HT1080 (cell line): ENCODE measurements around the gene NCOR2. TPM values are rescaled to one million over a fixed set of nuclear protein-coding genes. Genes with fewer than 3 reads are reported as not detected.
A peak's percentile ranks its signal among the peaks of the same experiment; 100 is the strongest.
"Not testable (repeated sequence)": the region's sequence is repeated elsewhere in the genome, so short reads cannot be mapped to it uniquely, and the experiment has no call there.

Source experiments
- DNase-seq: peaks from one replicate; pipeline ENCODE4 v3.0.0-alpha.2; 2015; ENCODE audit warnings: low read depth
- total RNA-seq: library from RNA; depleted of rRNA; stranded (reverse); fragments of >200 nt; shearing (Covaris generic); gene quantifications from 2 replicates; pipeline ENCODE4 v1.2.3, GENCODE V29; 2014

NCOR2 gene
- total RNA-seq, 1 experiment from 2014 or later, result 57.4 TPM

- no peak for DNase-seq
Observed at GRCh38 chr12:124603100-124603541, 35.7 kb upstream of the NCOR2 start.

- DNase-seq, result no peak
Observed at GRCh38 chr12:124601706-124602105, 34.3 kb upstream of the NCOR2 start.

- DNase-seq, result peak; percentile 43
Observed at GRCh38 chr12:124599074-124599999, 31.9 kb upstream of the NCOR2 start.

- DNase-seq, result no peak
Observed at GRCh38 chr12:124597041-124597440, 29.6 kb upstream of the NCOR2 start.

- DNase-seq, result no peak
Observed at GRCh38 chr12:124595444-124595843, 28.0 kb upstream of the NCOR2 start.

- no peak for DNase-seq
Observed at GRCh38 chr12:124594851-124595250, 27.4 kb upstream of the NCOR2 start.

- no peak for DNase-seq
Observed at GRCh38 chr12:124593851-124594401, 26.5 kb upstream of the NCOR2 start.

GRCh38 chr12:124593176-124593575 lies 25.8 kb upstream of the NCOR2 start:
- DNase-seq, result no peak

- DNase-seq, result no peak
Observed at GRCh38 chr12:124592481-124593160, 25.2 kb upstream of the NCOR2 start.

GRCh38 chr12:124592050-124592449 lies 24.6 kb upstream of the NCOR2 start:
- peak; percentile 84 for DNase-seq

- DNase-seq, result no peak
Observed at GRCh38 chr12:124590447-124590846, 23.0 kb upstream of the NCOR2 start.

GRCh38 chr12:124588751-124589267 lies 21.4 kb upstream of the NCOR2 start:
- DNase-seq, result peak; percentile 64

GRCh38 chr12:124588018-124588634 lies 20.7 kb upstream of the NCOR2 start:
- DNase-seq, result no peak

GRCh38 chr12:124586756-124587155 lies 19.3 kb upstream of the NCOR2 start:
- DNase-seq, result no peak

- DNase-seq, result not testable (repeated sequence)
Observed at GRCh38 chr12:124584494-124584893, 17.1 kb upstream of the NCOR2 start.

GRCh38 chr12:124583854-124584253 lies 16.4 kb upstream of the NCOR2 start:
- DNase-seq, result no peak

GRCh38 chr12:124582108-124582424 lies 14.7 kb upstream of the NCOR2 start:
- DNase-seq, result no peak

- peak; percentile 64 for DNase-seq
Observed at GRCh38 chr12:124581307-124582107, 14.1 kb upstream of the NCOR2 start.

- no peak for DNase-seq
Observed at GRCh38 chr12:124579921-124580517, 12.6 kb upstream of the NCOR2 start.

- DNase-seq, result no peak
Observed at GRCh38 chr12:124578854-124579253, 11.4 kb upstream of the NCOR2 start.
